Endodermal cell (in vitro differentiated cells): Measurements from ENCODE around the gene PODN. TPM values are rescaled to one million over a fixed set of nuclear protein-coding genes. Genes with fewer than 3 reads are reported as not detected.

Source experiments
- DNase-seq: peaks from one replicate; pipeline ENCODE4 v3.0.0-alpha.2; 2017
- H3K27ac ChIP-seq: 2 replicates; pipeline ENCODE4 v1.5.1; 2013; ENCODE audit warnings: mild to moderate bottlenecking, low read depth, low read length, moderate library complexity
- H3K27me3 ChIP-seq: 2 replicates; pipeline ENCODE4 v1.6.1; 2013; ENCODE audit warnings: mild to moderate bottlenecking, low read length, moderate library complexity; ENCODE audit not compliant: insufficient read depth, control insufficient read depth, poor library complexity, severe bottlenecking
- H3K36me3 ChIP-seq: 2 replicates; pipeline ENCODE4 v1.7.0; 2013; ENCODE audit warnings: mild to moderate bottlenecking, low read length, moderate library complexity; ENCODE audit not compliant: control insufficient read depth, insufficient read depth
- H3K4me1 ChIP-seq: one replicate; pipeline ENCODE4 v1.7.0; 2013; ENCODE audit warnings: low read length; ENCODE audit not compliant: control insufficient read depth, insufficient read depth
- H3K4me3 ChIP-seq: 2 replicates; pipeline ENCODE4 v1.5.1; 2013; ENCODE audit warnings: mild to moderate bottlenecking, low read length, moderate library complexity
- H3K9ac ChIP-seq: 2 replicates; pipeline ENCODE4 v1.6.1; 2013; ENCODE audit warnings: mild to moderate bottlenecking, low read length, moderate library complexity; ENCODE audit not compliant: poor library complexity, severe bottlenecking; ENCODE audit errors: extremely low read depth
- H3K9me3 ChIP-seq: 2 replicates; pipeline ENCODE4 v1.6.1; 2013; ENCODE audit warnings: mild to moderate bottlenecking, low read length, moderate library complexity; ENCODE audit not compliant: control insufficient read depth
- H3K27ac Mint-ChIP-seq: 2 replicates; pipeline ENCODE4 v1.8.0; 2020; ENCODE audit warnings: mixed read lengths
- H3K27me3 Mint-ChIP-seq: 2 replicates; pipeline ENCODE4 v1.8.0; 2021; ENCODE audit warnings: mild to moderate bottlenecking, mixed read lengths; ENCODE audit not compliant: insufficient read depth
- H3K36me3 Mint-ChIP-seq: 2 replicates; pipeline ENCODE4 v1.8.0; 2020; ENCODE audit warnings: low read depth, mixed read lengths
- H3K4me1 Mint-ChIP-seq: 2 replicates; pipeline ENCODE4 v1.8.0; 2020; ENCODE audit warnings: mixed read lengths
- H3K4me3 Mint-ChIP-seq: 2 replicates; pipeline ENCODE4 v1.8.0; 2020; ENCODE audit warnings: mild to moderate bottlenecking, moderate library complexity, mixed read lengths
- H3K9me3 Mint-ChIP-seq: 2 replicates; pipeline ENCODE4 v1.8.0; 2020; ENCODE audit warnings: mild to moderate bottlenecking, mixed read lengths
- CTCF ChIP-seq: fragments of 200-600 bp; sonication (generic); conservative IDR thresholded peaks from 2 replicates; pipeline ENCODE4 v1.5.0; 2021; ENCODE audit warnings: antibody characterized with exemption, mild to moderate bottlenecking
- WGBS, 2 experiments: methylation state at CpG; one replicate each; pipeline versions ENCODE4 v1.1.5 to v1.1.7; 2013; ENCODE audit warnings: missing lambda C conversion rate in 2 of 2, mixed read lengths in 1 of 2; ENCODE audit not compliant: insufficient coverage in 1 of 2, insufficient read length in 1 of 2; 5-methylcytosine and 5-hydroxymethylcytosine counted together
- long read RNA-seq, 4 experiments: library from polyadenylated mRNA in 2 of 4; library from RNA in 1 of 4; library from capped mRNA in 1 of 4; stranded (forward) in 3 of 4; unstranded in 1 of 4; transcript quantifications; one replicate each; pipeline ENCODE4 v2.0.0, GENCODE V29; 2020 to 2021; ENCODE audit warnings: inconsistent platforms in 1 of 4
- polyA plus RNA-seq, 2 experiments: library from polyadenylated mRNA; stranded (reverse); fragments of 50-300 nt; gene quantifications; one replicate each; pipeline ENCODE4 v1.2.3, GENCODE V29; 2013
- total RNA-seq, 2 donors: library from RNA; stranded (reverse); fragmentation: NEBNext Ultra II Directional in 1 of 2; extraction: Animal tissue kit (Norgen Biotek cat#: 25700) in 1 of 2; gene quantifications; 2 replicates in 1 of 2; 3 replicates in 1 of 2; pipeline ENCODE4 v1.2.1, GENCODE V29; 2021

The PODN gene
- 1 to 10 TPM; 3.0 to 3.6 TPM for total RNA-seq
- 0.53 TPM for polyA plus RNA-seq (2013, experiment 1 of 2)
- 0.70 TPM for polyA plus RNA-seq (2013, experiment 2 of 2)
- long read RNA-seq, experiment 1, result 0 reads
- long read RNA-seq, experiment 2, partial matches to known transcripts, result 1 of 3 reads
- long read RNA-seq, experiment 2, other reads (novel, unspliced or antisense), result 1 of 3 reads
- long read RNA-seq, experiment 3, partial matches to known transcripts, result 0 of 7 reads
- long read RNA-seq, experiment 3, other reads (novel, unspliced or antisense), result 5 of 7 reads
- long read RNA-seq, experiment 4, result 0 reads

GRCh38 chr1:53061859-53062707 is at the start of gene PODN:
Gene PODN, plus strand, starts transcription at chr1:53062213. Its CDS starts 7,643 bp downstream, at chr1:53069856.
- H3K4me3 Mint-ChIP-seq, result peak within 1 kb of the TSS; percentile 59
- TF ChIP-seq CTCF, result no peak
- Histone ChIP-seq H3K9me3 (no peaks in the 10 kb centered on the region), H3K4me3 (peak within 1 kb of the TSS; percentile 69), H3K9ac (no peak within 1 kb of the TSS), H3K4me1 (peaks cover 5% of the 10 kb centered on the region), H3K27ac (no peak within 1 kb of the TSS), H3K36me3 (no peaks in the 10 kb centered on the region), H3K27me3 (peaks cover 100% of the 10 kb centered on the region)
- peaks cover 88% of the 10 kb centered on the region for H3K27me3 Mint-ChIP-seq
- H3K4me1 Mint-ChIP-seq, result peaks cover 4% of the 10 kb centered on the region
- WGBS, 2 experiments, result 3 to 5% methylated on average over 11 to 72 of the region's 73 CpGs
- no peak within 1 kb of the TSS for H3K27ac Mint-ChIP-seq
- no peaks in the 10 kb centered on the region for H3K36me3 Mint-ChIP-seq
- peak; percentile 71 for DNase-seq
- H3K9me3 Mint-ChIP-seq, result no peaks in the 10 kb centered on the region

GRCh38 chr1:53014791-53015507 is 47.1 kb upstream of the PODN start:
- 4 to 6% methylated on average over 7 to 9 of the region's 9 CpGs for WGBS, 2 experiments
- H3K4me3 Mint-ChIP-seq, result peak overlapping the region; percentile 81
- H3K27ac Mint-ChIP-seq, result peak overlapping the region; percentile 67

More at GRCh38 chr1:53014791-53015507, 47.1 kb upstream of the PODN start:
- Histone ChIP-seq H3K4me1 (peaks cover 6% of the 10 kb centered on the region), H3K4me3 (peak overlapping the region; percentile 94), H3K9ac (peak overlapping the region; percentile 50), H3K27ac (no peak overlapping the region), H3K36me3 (no peaks in the 10 kb centered on the region), H3K27me3 (no peaks in the 10 kb centered on the region), H3K9me3 (no peaks in the 10 kb centered on the region)
- Mint-ChIP-seq H3K36me3 (no peaks in the 10 kb centered on the region), H3K9me3 (peaks cover 3% of the 10 kb centered on the region), H3K27me3 (peaks cover 2% of the 10 kb centered on the region), H3K4me1 (peaks cover 14% of the 10 kb centered on the region)
- TF ChIP-seq CTCF, result no peak
- peak; percentile 90 for DNase-seq
